ENCODE results near the gene SEC23IP. TPM values are rescaled to one million over a fixed set of nuclear protein-coding genes. Genes with fewer than 3 reads are reported as not detected.

Gene SEC23IP
- polyA plus RNA-seq, 1 donor (not counting 4 experiments of a cell fraction or from before 2014, with no cell fraction given) = 36.9 TPM

DNA sequence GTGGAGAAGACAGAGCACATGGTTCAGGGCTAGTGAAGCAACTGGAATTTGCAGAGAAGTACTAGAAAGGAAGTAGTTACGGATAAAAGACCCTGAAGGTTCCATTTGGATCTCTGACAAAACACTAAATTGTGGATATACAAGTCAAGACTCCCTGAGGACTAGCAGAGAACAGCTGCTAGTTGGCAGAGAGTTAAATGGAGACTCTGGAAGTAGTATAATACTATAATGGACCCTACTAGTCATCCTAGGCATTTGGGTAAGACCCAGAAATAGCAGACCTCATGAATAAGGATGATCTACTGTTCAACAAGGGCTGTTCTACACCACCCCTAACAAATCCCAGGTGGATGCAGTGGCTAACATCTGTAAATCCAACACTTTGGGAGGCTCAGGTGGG is 39.0 kb upstream of the SEC23IP start:
- DNase-seq (ENCODE audit: low read depth, low spot score) (no peak), FAIRE-seq (no peak)
- Histone ChIP-seq H3K9me1 (ENCODE audit: control insufficient read depth, extremely low read depth, insufficient read depth, low read length) (no peaks in the 10 kb centered on the region), H4K20me1 (ENCODE audit: control insufficient read depth, extremely low read depth, insufficient read depth, low read length) (peaks cover 3% of the 10 kb centered on the region), H3K79me2 (ENCODE audit: control insufficient read depth, insufficient read depth, low read length) (peaks cover 13% of the 10 kb centered on the region), H3K4me3 (ENCODE audit: control insufficient read depth in 2 of 3, extremely low read depth in 1 of 3, insufficient read depth in 2 of 3, low read depth in 1 of 3, low read length in 3 of 3) (no peak overlapping the region), H3K4me2 (ENCODE audit: control insufficient read depth, extremely low read depth, insufficient read depth, low read depth, low read length) (no peak overlapping the region), H3K4me1 (ENCODE audit: control insufficient read depth, extremely low read depth, insufficient read depth, low read length) (peaks cover 14% of the 10 kb centered on the region), H3K27me3 (ENCODE audit: control insufficient read depth, extremely low read depth, insufficient read depth, low read length) (no peaks in the 10 kb centered on the region), H3K9ac (ENCODE audit: control insufficient read depth, extremely low read depth, insufficient read depth, low read length) (no peak overlapping the region), H3K27ac (ENCODE audit: control insufficient read depth, insufficient read depth, low read length) (no peak overlapping the region), H3K36me3 (ENCODE audit: control insufficient read depth in 2 of 2, extremely low read depth in 1 of 2, insufficient read depth in 2 of 2, low read length in 2 of 2) (peaks cover 4 to 31% of the 10 kb centered on the region in 2 experiments), H2AFZ (ENCODE audit: control insufficient read depth, low read length) (no peak overlapping the region), H3K9me3 (ENCODE audit: control insufficient read depth, low read depth, low read length) (no peaks in the 10 kb centered on the region)
- dilution Hi-C loops (cut with MboI; ENCODE audit: extremely low pct_ligation_motif_present, low sequenced_read_pairs) = no loop called here
- TF ChIP-seq CTCF (optimal IDR thresholded peaks at IDR 0.05 in 1 of 3, IDR thresholded peaks at IDR 0.05 in 1 of 3, conservative IDR thresholded peaks at IDR 0.05 in 1 of 3; ENCODE audit: extremely low read depth in 1 of 3, insufficient read depth in 2 of 3, low read length in 3 of 3) = no peak
- no peak for TF ChIP-seq EZH2 (IDR thresholded peaks at IDR 0.05; ENCODE audit: low read length)

DNA sequence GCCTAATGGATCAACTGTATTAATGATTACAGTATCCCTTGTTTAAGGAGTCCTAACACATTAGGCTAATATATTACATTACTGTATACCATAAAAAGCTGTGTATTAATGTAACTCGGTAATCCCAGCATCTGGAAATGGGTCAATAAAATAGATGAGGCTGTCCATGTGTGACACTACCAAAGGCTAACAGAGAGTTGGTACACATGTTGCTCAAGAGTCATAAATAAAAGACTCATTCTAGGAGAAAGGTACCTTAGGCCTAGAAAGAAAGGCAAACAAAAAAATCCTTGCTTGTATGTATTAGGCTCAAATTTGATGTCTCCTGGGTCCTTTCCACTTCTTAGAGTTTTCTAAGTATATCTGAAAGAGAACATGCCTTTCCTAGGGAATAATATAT is 34.5 kb upstream of the SEC23IP start:
- TF ChIP-seq EZH2 (IDR thresholded peaks at IDR 0.05; ENCODE audit: low read length) (no peak), CTCF (optimal IDR thresholded peaks at IDR 0.05 in 1 of 3, IDR thresholded peaks at IDR 0.05 in 1 of 3, conservative IDR thresholded peaks at IDR 0.05 in 1 of 3; ENCODE audit: extremely low read depth in 1 of 3, insufficient read depth in 2 of 3, low read length in 3 of 3) (no peak)
- Histone ChIP-seq H3K9me1 (ENCODE audit: control insufficient read depth, extremely low read depth, insufficient read depth, low read length) (no peaks in the 10 kb centered on the region), H3K27ac (ENCODE audit: control insufficient read depth, insufficient read depth, low read length) (no peak overlapping the region), H4K20me1 (ENCODE audit: control insufficient read depth, extremely low read depth, insufficient read depth, low read length) (peaks cover 3% of the 10 kb centered on the region), H3K36me3 (ENCODE audit: control insufficient read depth in 2 of 2, extremely low read depth in 1 of 2, insufficient read depth in 2 of 2, low read length in 2 of 2) (peaks cover 4 to 21% of the 10 kb centered on the region in 2 experiments), H3K9ac (ENCODE audit: control insufficient read depth, extremely low read depth, insufficient read depth, low read length) (no peak overlapping the region), H3K4me1 (ENCODE audit: control insufficient read depth, extremely low read depth, insufficient read depth, low read length) (peaks cover 3% of the 10 kb centered on the region), H3K9me3 (ENCODE audit: control insufficient read depth, low read depth, low read length) (no peaks in the 10 kb centered on the region), H2AFZ (ENCODE audit: control insufficient read depth, low read length) (no peak overlapping the region), H3K27me3 (ENCODE audit: control insufficient read depth, extremely low read depth, insufficient read depth, low read length) (no peaks in the 10 kb centered on the region), H3K79me2 (ENCODE audit: control insufficient read depth, insufficient read depth, low read length) (peaks cover 52% of the 10 kb centered on the region), H3K4me3 (ENCODE audit: control insufficient read depth in 2 of 3, extremely low read depth in 1 of 3, insufficient read depth in 2 of 3, low read depth in 1 of 3, low read length in 3 of 3) (no peak overlapping the region), H3K4me2 (ENCODE audit: control insufficient read depth, extremely low read depth, insufficient read depth, low read depth, low read length) (no peak overlapping the region)
- no peak for FAIRE-seq
- dilution Hi-C loops (cut with MboI; ENCODE audit: extremely low pct_ligation_motif_present, low sequenced_read_pairs) = no loop called here
- no peak for DNase-seq (ENCODE audit: low read depth, low spot score)

Measured in keratinocyte (primary cell).